GM12878 (cell line): Measurements from ENCODE around the gene PRKCE.

Experiments
- EZH2 ChIP-seq: IDR thresholded peaks from 2 replicates; pipeline ENCODE4 v1.6.1; 2012; ENCODE audit warnings: low read depth, mild to moderate bottlenecking, control low read depth, inconsistent platforms, low read length, borderline replicate concordance; ENCODE audit not compliant: control insufficient read depth
- GABPA ChIP-seq: IDR thresholded peaks from 2 replicates; pipeline ENCODE4 v1.6.1; 2014; ENCODE audit warnings: antibody characterized with exemption, low read depth, mild to moderate bottlenecking, inconsistent platforms
- HCFC1 ChIP-seq: fragments of 150-350 bp; IDR thresholded peaks from 2 replicates; pipeline ENCODE4 v1.6.1; 2014; ENCODE audit warnings: low read length
- MAX ChIP-seq: IDR thresholded peaks from 2 replicates; pipeline ENCODE4 v1.6.1; 2012; ENCODE audit warnings: low read depth, low read length, improper control_type of control experiment
- MYC ChIP-seq: IDR thresholded peaks from 2 replicates; pipeline ENCODE4 v1.6.1; 2011; ENCODE audit warnings: mild to moderate bottlenecking, low read length, moderate library complexity, inconsistent platforms; ENCODE audit not compliant: insufficient read depth, insufficient replicate concordance, insufficient read length, severe bottlenecking
- NR2C2 ChIP-seq: IDR thresholded peaks from 2 replicates; pipeline ENCODE4 v1.6.1; 2011; ENCODE audit warnings: borderline replicate concordance, low read depth; ENCODE audit not compliant: control insufficient read depth, insufficient read length
- PAX5 ChIP-seq: IDR thresholded peaks from 2 replicates; pipeline ENCODE4 v1.6.1; 2011; ENCODE audit warnings: low read depth, low read length, borderline replicate concordance
- WRNIP1 ChIP-seq: IDR thresholded peaks from 2 replicates; pipeline ENCODE4 v1.6.1; 2011; ENCODE audit warnings: low read depth, low read length, improper control_type of control experiment, borderline replicate concordance
- TF ChIP-seq, protein P1 (sequence below): IDR thresholded peaks from 2 replicates; pipeline ENCODE4 v1.6.1; 2012; ENCODE audit warnings: mild to moderate bottlenecking, low read depth, low read length
- TF ChIP-seq, protein P2 (sequence below), 3 experiments: IDR thresholded peaks in 2 of 3; conservative IDR thresholded peaks in 1 of 3; 2 replicates each; pipeline ENCODE4 v1.5.1; 2011; ENCODE audit warnings: low read depth in 3 of 3, low read length in 3 of 3, mild to moderate bottlenecking in 3 of 3, control low read depth in 2 of 3, moderate library complexity in 2 of 3, inconsistent platforms in 1 of 3, mixed read lengths in 1 of 3; ENCODE audit not compliant: control insufficient read depth in 2 of 3, insufficient read depth in 1 of 3; ENCODE audit errors: extremely low read depth in 1 of 3

GRCh38 chr2:45716915-45717314 is 65.4 kb downstream of the PRKCE start:
- TF ChIP-seq NR2C2 (no peak), GABPA (no peak), PAX5 (no peak), MYC (no peak), EZH2 (no peak), WRNIP1 (no peak), MAX (no peak), HCFC1 (no peak)
- TF ChIP-seq, protein P1, sequence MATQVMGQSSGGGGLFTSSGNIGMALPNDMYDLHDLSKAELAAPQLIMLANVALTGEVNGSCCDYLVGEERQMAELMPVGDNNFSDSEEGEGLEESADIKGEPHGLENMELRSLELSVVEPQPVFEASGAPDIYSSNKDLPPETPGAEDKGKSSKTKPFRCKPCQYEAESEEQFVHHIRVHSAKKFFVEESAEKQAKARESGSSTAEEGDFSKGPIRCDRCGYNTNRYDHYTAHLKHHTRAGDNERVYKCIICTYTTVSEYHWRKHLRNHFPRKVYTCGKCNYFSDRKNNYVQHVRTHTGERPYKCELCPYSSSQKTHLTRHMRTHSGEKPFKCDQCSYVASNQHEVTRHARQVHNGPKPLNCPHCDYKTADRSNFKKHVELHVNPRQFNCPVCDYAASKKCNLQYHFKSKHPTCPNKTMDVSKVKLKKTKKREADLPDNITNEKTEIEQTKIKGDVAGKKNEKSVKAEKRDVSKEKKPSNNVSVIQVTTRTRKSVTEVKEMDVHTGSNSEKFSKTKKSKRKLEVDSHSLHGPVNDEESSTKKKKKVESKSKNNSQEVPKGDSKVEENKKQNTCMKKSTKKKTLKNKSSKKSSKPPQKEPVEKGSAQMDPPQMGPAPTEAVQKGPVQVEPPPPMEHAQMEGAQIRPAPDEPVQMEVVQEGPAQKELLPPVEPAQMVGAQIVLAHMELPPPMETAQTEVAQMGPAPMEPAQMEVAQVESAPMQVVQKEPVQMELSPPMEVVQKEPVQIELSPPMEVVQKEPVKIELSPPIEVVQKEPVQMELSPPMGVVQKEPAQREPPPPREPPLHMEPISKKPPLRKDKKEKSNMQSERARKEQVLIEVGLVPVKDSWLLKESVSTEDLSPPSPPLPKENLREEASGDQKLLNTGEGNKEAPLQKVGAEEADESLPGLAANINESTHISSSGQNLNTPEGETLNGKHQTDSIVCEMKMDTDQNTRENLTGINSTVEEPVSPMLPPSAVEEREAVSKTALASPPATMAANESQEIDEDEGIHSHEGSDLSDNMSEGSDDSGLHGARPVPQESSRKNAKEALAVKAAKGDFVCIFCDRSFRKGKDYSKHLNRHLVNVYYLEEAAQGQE, result peak; percentile 30; the same call in 1 of the 2 replicates
- TF ChIP-seq, protein P2, sequence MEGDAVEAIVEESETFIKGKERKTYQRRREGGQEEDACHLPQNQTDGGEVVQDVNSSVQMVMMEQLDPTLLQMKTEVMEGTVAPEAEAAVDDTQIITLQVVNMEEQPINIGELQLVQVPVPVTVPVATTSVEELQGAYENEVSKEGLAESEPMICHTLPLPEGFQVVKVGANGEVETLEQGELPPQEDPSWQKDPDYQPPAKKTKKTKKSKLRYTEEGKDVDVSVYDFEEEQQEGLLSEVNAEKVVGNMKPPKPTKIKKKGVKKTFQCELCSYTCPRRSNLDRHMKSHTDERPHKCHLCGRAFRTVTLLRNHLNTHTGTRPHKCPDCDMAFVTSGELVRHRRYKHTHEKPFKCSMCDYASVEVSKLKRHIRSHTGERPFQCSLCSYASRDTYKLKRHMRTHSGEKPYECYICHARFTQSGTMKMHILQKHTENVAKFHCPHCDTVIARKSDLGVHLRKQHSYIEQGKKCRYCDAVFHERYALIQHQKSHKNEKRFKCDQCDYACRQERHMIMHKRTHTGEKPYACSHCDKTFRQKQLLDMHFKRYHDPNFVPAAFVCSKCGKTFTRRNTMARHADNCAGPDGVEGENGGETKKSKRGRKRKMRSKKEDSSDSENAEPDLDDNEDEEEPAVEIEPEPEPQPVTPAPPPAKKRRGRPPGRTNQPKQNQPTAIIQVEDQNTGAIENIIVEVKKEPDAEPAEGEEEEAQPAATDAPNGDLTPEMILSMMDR (IDR thresholded peaks at IDR 0.05 in 2 of 3, conservative IDR thresholded peaks at IDR 0.05 in 1 of 3; ENCODE audit: control insufficient read depth in 2 of 3, extremely low read depth in 1 of 3, insufficient read depth in 1 of 3, low read depth in 3 of 3, low read length in 3 of 3), result no peak
